ENCODE data around the gene OR3A2.
"Not testable (repeated sequence)": the region's sequence is repeated elsewhere in the genome, so short reads cannot be mapped to it uniquely, and the experiment has no call there.

Gene OR3A2

DNA sequence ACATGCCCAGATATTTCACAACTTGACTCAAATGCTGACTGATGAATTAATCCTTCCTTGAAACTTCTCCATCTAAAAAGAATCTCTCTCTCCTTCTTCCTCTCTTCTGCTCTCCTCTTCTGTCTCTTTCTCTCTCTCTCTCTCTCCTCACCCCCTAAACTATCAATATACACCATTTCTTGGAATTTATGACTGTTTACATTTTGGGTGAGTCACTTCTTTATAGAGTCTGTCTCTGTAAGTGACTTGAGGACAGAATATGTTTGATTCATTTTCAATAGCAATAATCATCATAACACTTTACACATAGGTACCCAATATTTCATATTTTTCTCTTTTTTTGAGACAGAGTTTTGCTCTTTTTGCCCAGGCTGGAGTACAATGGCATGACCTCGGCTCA is 103.2 kb downstream of the OR3A2 start:
- DNase-seq, result no peak

- no peak for DNase-seq
Observed at GRCh38 chr17:3276126-3276525, 110.0 kb downstream of the OR3A2 start.

GRCh38 chr17:3271072-3271848 is 114.8 kb downstream of the OR3A2 start:
- no peak for DNase-seq

DNA sequence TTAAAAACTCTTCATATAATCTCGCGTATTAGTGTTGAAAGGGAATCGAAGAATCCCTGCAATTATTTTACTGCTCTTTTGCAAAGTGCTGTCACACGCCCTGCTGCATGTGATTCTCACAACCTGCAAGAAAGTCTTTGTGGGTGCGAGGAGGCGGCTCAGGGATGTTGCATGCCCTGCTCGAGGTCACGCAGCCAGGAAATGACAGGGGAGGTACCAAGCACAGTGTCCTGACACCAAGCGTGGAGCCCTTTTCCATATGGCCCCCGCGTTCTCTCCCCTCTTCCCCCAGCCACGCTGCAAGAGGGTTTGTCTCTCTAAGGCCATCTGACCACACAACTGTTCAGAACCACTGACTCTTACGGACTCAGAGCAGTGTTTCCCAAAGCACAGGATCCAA is 125.5 kb downstream of the OR3A2 start:
- no peak for DNase-seq

- DNase-seq, result no peak
Observed at GRCh38 chr17:3260163-3260562, 125.9 kb downstream of the OR3A2 start.

GRCh38 chr17:3256575-3256974 is 129.5 kb downstream of the OR3A2 start:
- DNase-seq, result no peak

DNA sequence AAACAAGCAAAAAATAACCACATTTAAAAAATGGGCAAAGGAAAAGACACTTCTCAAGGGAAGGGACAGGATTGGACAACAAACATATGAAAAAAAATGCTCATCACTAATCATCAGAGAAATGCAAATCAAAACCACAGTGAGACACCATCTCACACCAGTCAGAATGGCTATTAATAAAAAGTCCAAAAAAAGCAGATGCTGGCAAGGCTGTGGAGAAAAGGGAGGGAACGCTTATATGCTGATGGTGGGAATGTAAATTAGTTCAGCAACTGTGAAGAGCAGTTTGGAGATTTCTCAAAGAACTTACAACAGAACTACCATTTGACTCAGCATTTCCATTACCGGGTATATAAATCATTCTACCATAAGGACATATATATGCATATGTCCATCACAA is 137.1 kb downstream of the OR3A2 start:
- not testable (repeated sequence) for DNase-seq

GRCh38 chr17:3244841-3245240 is 141.3 kb downstream of the OR3A2 start:
- DNase-seq, result not testable (repeated sequence)

DNA sequence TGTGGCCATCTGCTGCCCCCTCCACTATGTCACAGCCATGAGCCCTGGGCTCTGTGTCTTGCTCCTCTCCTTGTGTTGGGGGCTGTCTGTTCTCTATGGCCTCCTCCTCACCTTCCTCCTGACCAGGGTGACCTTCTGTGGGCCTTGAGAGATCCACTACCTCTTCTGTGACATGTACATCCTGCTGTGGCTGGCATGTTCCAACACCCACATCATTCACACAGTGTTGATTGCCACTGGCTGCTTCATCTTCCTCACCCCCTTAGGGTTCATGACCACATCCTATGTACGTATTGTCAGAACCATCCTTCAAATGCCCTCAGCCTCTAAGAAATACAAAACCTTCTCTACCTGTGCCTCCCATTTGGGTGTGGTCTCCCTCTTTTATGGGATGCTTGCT is 145.1 kb downstream of the OR3A2 start:
- not testable (repeated sequence) for DNase-seq

GRCh38 chr17:3238685-3239084 is 147.4 kb downstream of the OR3A2 start:
- not testable (repeated sequence) for DNase-seq

GRCh38 chr17:3232300-3232699 is 153.8 kb downstream of the OR3A2 start:
- not testable (repeated sequence) for DNase-seq

Data from stimulated activated CD4-positive, alpha-beta T cell treated with anti-CD3 and anti-CD28 coated beads, Interleukin-4, amount 100 ng/mL, for 1 hour (primary cell).